ENCODE results near the gene LGR5. TPM values are rescaled to one million over a fixed set of nuclear protein-coding genes. Genes with fewer than 3 reads are reported as not detected.

The LGR5 gene
- total and polyA plus RNA-seq, 10 of the 15 experiments (the other 5 are each of a cell fraction or from before 2014, with no cell fraction given): 2.1 TPM; not detected in 9

- in situ Hi-C loops (cut with MboI): no loop called here
- no peak overlapping the region for H3K4me3 ChIP-seq
- BruUV-seq (replicated peaks): no TSS peak
Measured at GRCh38 chr12:71626098-71626497, 186.5 kb downstream of the LGR5 start.

More at GRCh38 chr12:71626098-71626497, 186.5 kb downstream of the LGR5 start:
- Histone ChIP-seq H4K20me1 (ENCODE audit: control insufficient read depth, insufficient read depth) (no peaks in the 10 kb centered on the region), H3K9ac (ENCODE audit: control insufficient read depth, insufficient read depth, low read length) (no peak overlapping the region), H3K4me2 (ENCODE audit: control insufficient read depth, insufficient read depth) (no peak overlapping the region), H3K27me3 (replicated peaks in 1 of 2; ENCODE audit: control insufficient read depth in 2 of 2, insufficient read depth in 2 of 2, low read length in 1 of 2) (no peaks in the 10 kb centered on the region), H3K79me2 (ENCODE audit: control insufficient read depth, insufficient read depth, low read length) (no peaks in the 10 kb centered on the region), H3K36me3 (ENCODE audit: control insufficient read depth in 2 of 2, insufficient read depth in 2 of 2, low read length in 1 of 2) (peaks cover 3 to 49% of the 10 kb centered on the region in 2 experiments), H3K9me3 (replicated peaks; ENCODE audit: control insufficient read depth, insufficient read depth, low read length) (no peaks in the 10 kb centered on the region), H3K4me1 (ENCODE audit: control insufficient read depth, insufficient read depth, low read length) (no peaks in the 10 kb centered on the region), H2AFZ (ENCODE audit: control insufficient read depth, low read depth, low read length) (no peak overlapping the region), H3K27ac (ENCODE audit: control insufficient read depth, insufficient read depth) (no peak overlapping the region)
- ChIA-PET RAD21 (ENCODE audit: unreplicated experiment) (interaction anchor here (0.9 to 3.5 kb wide), 4 partner anchors 10 to 121 kb away, joined by 3 to 26 read pairs (median 6); partner anchors contain the start of gene ZFC3H1), CTCF (interaction anchor here (1.0 to 4.3 kb wide), 4 partner anchors 10 to 266 kb away, joined by 3 to 44 read pairs (median 8); no protein-coding TSS in a partner anchor), SMC1A (ENCODE audit: uncharacterized antibody, unreplicated experiment) (interaction anchor here (1.0 to 2.4 kb wide), 7 partner anchors 9 to 122 kb away, joined by 3 to 20 read pairs (median 4); no protein-coding TSS in a partner anchor), POLR2A (interaction anchor here (0.8 kb wide), 1 partner anchor 19 kb away, joined by 3 read pairs; no protein-coding TSS in a partner anchor)
- no peak for TF ChIP-seq BHLHE40 (IDR thresholded peaks at IDR 0.05; ENCODE audit: borderline replicate concordance in 1 of 2, low read depth in 2 of 2, low read length in 1 of 2)
- no peak for TF ChIP-seq KLF5 (IDR thresholded peaks at IDR 0.05; ENCODE audit: partially characterized antibody)
- TF ChIP-seq, protein P1, sequence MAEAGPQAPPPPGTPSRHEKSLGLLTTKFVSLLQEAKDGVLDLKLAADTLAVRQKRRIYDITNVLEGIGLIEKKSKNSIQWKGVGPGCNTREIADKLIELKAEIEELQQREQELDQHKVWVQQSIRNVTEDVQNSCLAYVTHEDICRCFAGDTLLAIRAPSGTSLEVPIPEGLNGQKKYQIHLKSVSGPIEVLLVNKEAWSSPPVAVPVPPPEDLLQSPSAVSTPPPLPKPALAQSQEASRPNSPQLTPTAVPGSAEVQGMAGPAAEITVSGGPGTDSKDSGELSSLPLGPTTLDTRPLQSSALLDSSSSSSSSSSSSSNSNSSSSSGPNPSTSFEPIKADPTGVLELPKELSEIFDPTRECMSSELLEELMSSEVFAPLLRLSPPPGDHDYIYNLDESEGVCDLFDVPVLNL (IDR thresholded peaks at IDR 0.05; ENCODE audit: low read depth, low read length): no peak
- TF ChIP-seq RUNX3 (IDR thresholded peaks at IDR 0.05; ENCODE audit: low read length): 0 out of 2 replicates have a peak, but pooled peaks have one; percentile 5
- no peak for TF ChIP-seq ZNF274 (IDR thresholded peaks at IDR 0.05; ENCODE audit: insufficient read depth, insufficient read length)
- no peak for TF ChIP-seq HSF1 (IDR thresholded peaks at IDR 0.05; ENCODE audit: low read depth, low read length)
- TF ChIP-seq IKZF1 (conservative IDR thresholded peaks at IDR 0.05): peak; percentile 53
- 0 out of 2 replicates have a peak, but pooled peaks have one; percentile 20 for TF ChIP-seq TCF7 (IDR thresholded peaks at IDR 0.05; ENCODE audit: borderline replicate concordance)
- peak; percentile 38; the same call in 1 of the 2 replicates for TF ChIP-seq MTA2 (IDR thresholded peaks at IDR 0.05; ENCODE audit: low read depth)
- TF ChIP-seq, protein P2, sequence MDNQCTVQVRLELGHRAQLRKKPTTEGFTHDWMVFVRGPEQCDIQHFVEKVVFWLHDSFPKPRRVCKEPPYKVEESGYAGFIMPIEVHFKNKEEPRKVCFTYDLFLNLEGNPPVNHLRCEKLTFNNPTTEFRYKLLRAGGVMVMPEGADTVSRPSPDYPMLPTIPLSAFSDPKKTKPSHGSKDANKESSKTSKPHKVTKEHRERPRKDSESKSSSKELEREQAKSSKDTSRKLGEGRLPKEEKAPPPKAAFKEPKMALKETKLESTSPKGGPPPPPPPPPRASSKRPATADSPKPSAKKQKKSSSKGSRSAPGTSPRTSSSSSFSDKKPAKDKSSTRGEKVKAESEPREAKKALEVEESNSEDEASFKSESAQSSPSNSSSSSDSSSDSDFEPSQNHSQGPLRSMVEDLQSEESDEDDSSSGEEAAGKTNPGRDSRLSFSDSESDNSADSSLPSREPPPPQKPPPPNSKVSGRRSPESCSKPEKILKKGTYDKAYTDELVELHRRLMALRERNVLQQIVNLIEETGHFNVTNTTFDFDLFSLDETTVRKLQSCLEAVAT (IDR thresholded peaks at IDR 0.05): 0 out of 2 replicates have a peak, but pooled peaks have one; percentile 34
- no peak for TF ChIP-seq CBFB (IDR thresholded peaks at IDR 0.05; ENCODE audit: low read depth)
- peak; percentile 57 for TF ChIP-seq ATF7 (IDR thresholded peaks at IDR 0.05; ENCODE audit: low read depth)
- TF ChIP-seq DPF2 (IDR thresholded peaks at IDR 0.05): peak; percentile 44; the same call in 1 of the 2 replicates
- TF ChIP-seq NBN (IDR thresholded peaks at IDR 0.05): 0 out of 2 replicates have a peak, but pooled peaks have one; percentile 37
- TF ChIP-seq SPI1 (IDR thresholded peaks at IDR 0.05; ENCODE audit: borderline replicate concordance, insufficient read depth, low read depth, low read length): peak; percentile 62
- 0 out of 2 replicates have a peak, but pooled peaks have one; percentile 17 for TF ChIP-seq NFIC (IDR thresholded peaks at IDR 0.05; ENCODE audit: low read depth, low read length)
- no peak for TF ChIP-seq CHD2 (IDR thresholded peaks at IDR 0.05; ENCODE audit: borderline replicate concordance, low read depth, low read length)
- peak; percentile 67 to 73; a peak in 3 of 4 replicates for TF ChIP-seq IKZF2 (IDR thresholded peaks at IDR 0.05)
- ATAC-seq (peak; percentile 84), FAIRE-seq (peak; percentile 89), DNase-seq (ENCODE audit: low read depth, low spot score) (no peak)
- intact Hi-C loops (cut with micrococcal nuclease; ENCODE audit: unreplicated experiment): no loop called here
- 39% methylated on average over 5 of the region's 5 CpGs for WGBS (ENCODE audit: insufficient coverage, insufficient replicate concordance, low lambda C conversion rate, missing lambda C conversion rate)

Data from GM12878 (cell line).